Stimulated activated CD8-positive, alpha-beta memory T cell treated with anti-CD3 and anti-CD28 coated beads, Interleukin-2, amount 100 ng/mL, for 48 hours (primary cell): ENCODE data around the gene MDN1.
"Not testable (repeated sequence)": the region's sequence is repeated elsewhere in the genome, so short reads cannot be mapped to it uniquely, and the experiment has no call there.

Experiments used
- DNase-seq, 2 donors: peaks; one replicate each; pipeline ENCODE4 v3.0.0-alpha.2; 2020; ENCODE audit warnings: low read depth in 2 of 2

The MDN1 gene, protein sequence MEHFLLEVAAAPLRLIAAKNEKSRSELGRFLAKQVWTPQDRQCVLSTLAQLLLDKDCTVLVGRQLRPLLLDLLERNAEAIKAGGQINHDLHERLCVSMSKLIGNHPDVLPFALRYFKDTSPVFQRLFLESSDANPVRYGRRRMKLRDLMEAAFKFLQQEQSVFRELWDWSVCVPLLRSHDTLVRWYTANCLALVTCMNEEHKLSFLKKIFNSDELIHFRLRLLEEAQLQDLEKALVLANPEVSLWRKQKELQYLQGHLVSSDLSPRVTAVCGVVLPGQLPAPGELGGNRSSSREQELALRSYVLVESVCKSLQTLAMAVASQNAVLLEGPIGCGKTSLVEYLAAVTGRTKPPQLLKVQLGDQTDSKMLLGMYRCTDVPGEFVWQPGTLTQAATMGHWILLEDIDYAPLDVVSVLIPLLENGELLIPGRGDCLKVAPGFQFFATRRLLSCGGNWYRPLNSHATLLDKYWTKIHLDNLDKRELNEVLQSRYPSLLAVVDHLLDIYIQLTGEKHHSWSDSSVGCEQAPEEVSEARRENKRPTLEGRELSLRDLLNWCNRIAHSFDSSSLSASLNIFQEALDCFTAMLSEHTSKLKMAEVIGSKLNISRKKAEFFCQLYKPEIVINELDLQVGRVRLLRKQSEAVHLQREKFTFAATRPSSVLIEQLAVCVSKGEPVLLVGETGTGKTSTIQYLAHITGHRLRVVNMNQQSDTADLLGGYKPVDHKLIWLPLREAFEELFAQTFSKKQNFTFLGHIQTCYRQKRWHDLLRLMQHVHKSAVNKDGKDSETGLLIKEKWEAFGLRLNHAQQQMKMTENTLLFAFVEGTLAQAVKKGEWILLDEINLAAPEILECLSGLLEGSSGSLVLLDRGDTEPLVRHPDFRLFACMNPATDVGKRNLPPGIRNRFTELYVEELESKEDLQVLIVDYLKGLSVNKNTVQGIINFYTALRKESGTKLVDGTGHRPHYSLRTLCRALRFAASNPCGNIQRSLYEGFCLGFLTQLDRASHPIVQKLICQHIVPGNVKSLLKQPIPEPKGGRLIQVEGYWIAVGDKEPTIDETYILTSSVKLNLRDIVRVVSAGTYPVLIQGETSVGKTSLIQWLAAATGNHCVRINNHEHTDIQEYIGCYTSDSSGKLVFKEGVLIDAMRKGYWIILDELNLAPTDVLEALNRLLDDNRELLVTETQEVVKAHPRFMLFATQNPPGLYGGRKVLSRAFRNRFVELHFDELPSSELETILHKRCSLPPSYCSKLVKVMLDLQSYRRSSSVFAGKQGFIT (N-terminal part only)

DNA sequence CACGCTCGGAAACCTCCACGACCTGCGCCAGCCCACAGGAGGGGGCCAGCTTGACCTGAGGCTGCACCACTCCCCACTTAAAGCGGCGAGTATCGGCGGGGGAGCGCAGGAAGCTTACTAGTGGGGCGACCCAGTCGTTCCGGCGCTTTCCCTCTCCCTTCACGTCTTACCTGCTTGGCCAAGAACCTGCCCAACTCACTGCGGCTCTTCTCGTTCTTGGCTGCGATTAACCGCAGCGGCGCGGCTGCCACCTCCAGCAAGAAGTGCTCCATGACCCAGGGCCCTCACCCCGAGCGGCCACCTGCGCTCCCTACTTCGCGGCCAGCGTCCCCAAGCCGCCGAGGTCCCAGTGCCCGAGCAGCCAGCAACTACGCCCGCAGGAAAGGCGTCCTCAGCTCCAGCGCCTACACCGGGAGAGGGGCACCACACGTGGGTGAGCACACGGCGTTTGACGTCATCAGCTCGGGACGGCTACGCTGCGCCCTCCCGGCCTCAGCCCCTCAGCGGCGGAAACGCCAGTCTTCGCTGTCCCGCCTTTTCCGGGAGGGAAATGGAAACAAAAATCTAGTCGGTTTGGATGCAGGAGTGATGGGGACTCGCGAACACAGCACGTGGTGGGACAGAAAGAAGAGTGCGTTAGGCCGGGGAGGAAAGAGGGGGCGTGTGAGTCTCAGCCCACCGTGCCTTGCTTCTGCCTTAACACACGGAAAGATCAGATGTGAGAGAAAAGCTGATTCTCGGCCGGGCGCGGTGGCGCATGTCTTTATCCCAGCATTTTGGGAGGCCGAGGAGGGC lies at the start of gene MDN1:
Gene MDN1, minus strand, starts transcription at position 459 of the 795 bp plus-strand sequence. Its CDS starts 187 bp downstream, at position 272.
- DNase-seq, result peak; percentile 82 to 84

DNA sequence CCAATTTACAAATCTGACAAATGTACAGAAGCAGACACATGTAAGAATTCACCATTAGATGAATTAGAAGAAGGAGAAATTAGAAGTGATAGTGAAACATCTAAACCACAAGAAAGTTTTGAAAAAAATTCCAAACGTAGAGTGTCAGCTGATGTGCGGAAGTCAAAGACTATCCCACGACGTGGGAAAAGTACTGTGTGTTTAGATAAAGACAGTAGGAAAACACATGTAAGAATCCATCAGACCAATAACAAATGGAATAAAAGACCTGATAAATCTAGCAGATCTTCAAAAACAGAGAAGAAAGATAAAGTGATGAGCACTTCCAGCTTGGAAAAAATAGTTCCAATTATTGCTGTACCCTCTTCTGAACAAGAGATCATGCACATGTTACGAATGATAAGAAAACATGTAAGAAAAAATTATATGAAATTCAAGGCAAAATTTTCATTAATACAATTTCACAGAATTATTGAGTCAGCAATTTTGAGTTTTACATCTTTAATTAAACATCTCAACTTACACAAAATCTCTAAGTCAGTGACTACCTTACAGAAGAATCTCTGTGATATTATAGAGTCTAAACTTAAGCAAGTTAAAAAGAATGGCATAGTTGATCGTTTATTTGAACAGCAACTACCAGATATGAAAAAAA lies 46.6 kb upstream of the MDN1 start:
- DNase-seq, result no peak

DNA sequence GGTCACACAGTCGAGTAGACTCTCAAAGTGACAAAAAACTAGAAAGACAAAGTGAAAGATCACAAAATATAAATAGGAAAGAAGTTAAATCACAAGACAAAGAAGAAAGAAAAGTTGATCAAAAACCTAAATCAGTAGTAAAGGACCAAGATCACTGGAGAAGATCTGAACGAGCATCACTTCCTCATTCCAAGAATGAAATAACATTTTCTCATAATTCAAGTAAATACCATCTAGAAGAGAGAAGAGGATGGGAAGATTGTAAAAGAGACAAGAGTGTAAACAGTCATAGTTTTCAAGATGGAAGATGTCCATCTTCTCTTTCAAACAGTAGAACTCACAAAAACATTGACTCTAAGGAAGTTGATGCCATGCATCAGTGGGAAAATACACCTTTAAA lies 43.1 kb upstream of the MDN1 start:
- no peak for DNase-seq

DNA sequence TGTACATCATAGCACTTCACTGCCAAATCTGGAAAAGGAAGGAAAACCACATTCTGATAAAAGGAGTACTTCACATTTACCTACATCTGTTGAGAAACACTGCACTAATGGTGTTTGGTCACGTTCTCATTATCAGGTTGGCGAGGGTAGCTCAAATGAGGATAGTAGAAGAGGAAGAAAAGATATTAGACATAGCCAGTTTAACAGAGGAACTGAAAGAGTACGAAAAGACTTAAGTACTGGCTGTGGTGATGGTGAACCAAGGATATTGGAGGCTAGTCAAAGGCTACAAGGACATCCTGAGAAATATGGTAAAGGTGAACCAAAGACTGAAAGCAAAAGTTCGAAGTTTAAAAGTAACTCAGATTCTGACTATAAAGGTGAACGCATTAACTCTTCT lies 42.7 kb upstream of the MDN1 start:
- no peak for DNase-seq

DNA sequence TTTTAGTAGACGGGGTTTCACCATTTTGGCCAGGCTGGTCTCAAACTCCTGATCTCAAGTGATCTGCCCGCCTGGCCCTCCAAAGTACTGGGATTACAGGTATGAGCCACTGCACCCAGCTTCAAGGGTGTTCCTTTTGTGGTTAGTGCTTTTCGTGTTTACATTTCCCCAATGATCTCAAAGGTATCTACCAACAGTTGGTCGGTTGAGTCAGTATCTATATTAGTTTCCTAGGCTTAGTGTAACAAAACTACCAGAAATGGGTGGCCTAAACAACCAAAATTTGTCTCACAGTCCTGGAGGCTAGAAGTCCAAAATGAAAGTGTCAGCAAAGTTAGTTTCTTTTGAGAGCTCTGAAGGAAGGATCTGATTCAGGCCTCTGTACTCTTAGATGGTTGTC lies 40.1 kb upstream of the MDN1 start:
- DNase-seq, result no peak

DNA sequence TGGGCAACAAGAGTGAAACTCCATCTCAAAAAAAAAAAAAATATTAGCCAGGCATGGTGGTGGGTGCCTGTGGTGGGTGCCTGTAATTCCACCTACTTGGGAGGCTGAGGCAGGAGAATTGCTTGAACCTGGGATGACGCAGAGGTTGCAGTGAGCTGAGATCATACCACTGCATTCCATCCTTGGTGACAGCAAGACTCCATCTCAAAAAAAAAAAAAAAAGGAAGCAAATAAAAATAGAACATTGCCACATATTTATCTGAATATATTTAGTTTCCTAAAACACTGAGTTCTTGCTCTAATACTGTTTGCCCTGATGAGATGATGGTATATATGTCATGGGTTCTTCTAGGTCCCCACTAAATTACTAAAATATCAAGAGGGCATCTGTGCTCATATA lies 38.4 kb upstream of the MDN1 start:
- no peak for DNase-seq

DNA sequence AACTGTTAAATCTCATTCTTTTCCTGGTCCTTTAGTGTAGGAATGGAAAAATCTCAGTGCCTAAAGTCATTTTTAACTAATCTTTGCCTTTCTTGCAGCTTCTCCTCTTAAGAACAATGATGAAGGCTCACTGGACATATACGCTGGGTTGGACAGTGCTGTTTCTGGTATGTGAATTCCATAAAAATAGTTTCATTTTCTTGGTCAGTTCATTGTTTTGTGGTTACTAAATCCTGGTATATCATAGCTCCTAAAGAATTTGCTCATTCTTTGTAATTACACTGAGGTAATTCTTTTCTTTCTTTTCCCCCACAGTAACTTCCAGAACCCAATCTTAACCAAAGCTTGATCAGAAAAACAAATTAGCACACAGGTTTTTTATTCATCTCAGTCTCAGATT lies 33.5 kb upstream of the MDN1 start:
- DNase-seq, result no peak

DNA sequence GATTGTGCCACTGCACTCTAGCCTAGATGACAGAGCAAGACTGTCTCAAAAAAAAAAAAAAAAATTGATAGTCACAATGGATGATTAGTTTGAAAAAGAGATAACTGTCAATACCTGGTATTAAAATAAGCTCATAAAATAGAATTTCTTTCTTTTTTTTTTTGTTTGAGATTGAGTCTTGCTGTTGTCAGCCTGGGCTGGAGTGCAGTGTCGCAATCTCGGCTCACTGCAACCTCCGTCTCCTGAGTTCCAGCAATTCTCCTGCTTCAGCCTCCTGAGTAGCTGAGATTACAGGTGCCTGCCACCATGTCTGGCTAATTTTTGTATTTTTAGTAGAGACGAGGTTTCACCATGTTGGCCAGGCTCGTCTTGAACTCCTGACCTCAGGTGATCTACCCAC lies 27.9 kb upstream of the MDN1 start:
- DNase-seq, result not testable (repeated sequence)

DNA sequence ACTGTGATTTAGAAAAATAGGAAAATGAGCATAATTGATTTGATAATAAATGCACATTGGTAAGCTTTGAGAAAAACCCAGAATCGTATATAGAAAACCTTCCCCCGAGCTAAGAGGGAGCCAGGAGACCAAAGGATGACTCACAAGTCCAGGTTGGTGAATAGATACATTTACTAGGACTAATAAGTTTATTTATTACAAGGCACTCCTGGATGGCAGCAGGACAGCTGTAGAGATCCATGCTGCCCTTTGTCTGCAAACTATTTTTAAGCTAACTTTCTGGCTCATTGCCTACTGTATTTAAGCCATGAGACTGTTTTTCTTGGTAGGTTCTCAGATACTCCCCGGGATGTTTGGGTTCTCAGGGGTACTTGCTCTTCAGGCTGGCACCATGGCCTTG lies 23.5 kb upstream of the MDN1 start:
- no peak for DNase-seq

DNA sequence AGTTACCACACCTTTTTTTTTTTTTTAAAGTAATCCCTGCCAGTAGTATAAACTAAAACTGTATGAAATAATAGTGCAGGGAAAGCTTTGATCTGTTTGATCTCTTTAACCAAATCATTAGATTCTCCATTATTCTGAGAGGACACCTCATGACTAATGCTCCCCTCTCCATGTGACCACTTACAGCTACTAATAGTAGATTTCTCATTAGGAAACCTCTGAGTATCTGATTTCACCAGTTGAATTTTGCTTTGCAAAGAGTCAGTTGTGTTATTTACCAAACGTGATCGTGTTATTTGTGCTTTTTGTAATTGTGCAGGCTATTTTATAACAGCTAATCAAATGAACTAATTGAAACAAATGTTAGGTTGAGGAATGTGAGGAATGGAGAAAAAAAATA lies 22.6 kb upstream of the MDN1 start:
- no peak for DNase-seq

DNA sequence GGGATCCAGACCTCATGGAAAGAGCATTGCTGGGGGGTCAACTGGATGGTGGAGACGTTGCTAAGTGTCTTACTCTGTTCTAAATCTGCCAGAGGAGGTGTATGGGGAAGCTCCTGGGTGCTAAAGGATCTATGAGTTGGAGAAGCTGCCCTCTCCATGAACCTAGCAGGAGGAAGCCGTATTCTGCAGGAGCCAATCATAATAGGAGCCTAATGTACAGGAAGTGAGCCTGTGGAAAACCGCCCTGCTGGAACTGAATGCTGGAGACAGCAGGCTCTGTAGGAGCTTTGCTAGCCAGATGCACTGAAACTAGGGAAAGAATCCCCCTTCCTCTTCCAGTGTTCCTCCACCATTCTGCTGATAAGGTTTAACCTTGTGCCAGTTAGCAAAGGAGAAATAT lies 20.9 kb upstream of the MDN1 start:
- DNase-seq, result no peak

DNA sequence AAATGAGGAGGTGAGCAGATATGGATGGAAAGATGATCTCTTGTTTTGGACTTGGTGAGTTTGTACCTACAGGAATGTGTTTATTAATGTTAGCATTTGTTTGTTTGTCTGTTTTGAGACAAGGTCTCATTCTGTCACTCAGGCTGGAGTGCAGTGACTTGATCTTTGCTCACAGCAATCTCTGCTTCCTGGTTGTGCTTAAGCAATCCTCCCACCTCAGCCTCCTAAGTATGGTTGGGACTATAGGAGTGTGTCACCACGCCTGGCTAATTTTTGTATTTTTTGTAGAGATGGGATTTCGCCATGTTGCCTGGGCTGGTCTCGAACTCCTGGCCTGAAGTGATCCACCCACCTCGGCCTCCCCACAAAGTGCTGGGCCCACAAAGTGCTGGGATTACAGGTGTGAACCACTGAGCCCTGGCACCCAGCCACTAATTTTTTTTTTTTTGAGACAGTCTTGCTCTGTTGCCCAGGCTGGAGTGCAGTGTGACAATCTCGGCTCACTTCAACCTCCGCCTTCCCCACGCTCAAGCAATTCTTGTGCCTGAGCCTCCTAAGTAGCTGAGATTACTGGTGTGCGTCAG lies 17.1 kb upstream of the MDN1 start:
- DNase-seq, result no peak

DNA sequence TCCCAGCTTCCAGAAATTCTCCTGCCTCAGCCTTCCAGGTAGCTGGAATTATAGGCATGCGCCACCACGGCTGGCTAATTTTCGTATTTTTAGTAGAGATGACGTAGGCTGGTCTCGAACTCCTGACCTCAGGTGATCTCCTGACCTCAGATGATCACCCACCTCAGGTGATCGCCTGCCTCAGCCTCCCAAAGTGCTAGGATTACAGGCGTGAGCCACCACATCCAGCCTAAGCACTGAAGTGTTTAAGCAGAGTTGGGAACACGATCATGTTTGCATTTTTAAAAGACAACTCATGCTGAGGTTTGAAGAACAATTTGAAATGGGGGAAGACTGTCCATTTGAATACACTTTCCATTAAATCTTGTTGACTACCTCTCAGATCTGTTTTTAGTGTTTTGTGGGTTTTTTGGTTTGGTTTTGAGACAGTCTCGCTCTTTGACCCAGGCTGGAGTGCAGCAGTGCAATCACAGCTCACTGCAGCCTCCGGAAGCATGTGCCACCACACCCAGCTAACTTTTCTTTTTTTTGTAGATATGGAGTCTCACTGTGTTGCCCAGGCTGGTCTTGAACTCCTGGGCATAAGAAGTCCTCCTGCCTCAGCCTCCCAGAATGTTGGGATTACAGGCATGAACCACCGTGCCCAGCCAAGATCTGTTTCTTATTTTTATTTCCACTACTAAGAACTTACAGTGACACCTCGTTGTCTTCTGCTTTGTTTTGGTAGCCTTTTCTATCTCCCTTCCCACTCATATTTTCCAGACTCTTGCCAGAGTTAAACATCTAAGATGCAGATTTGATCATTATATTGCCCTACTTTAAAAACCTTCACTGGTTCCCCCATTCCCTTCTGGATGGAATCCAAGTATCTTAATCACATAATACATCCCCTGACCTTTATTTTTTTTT lies 15.5 kb upstream of the MDN1 start:
- peak in 1 of 2 donors; percentile 25 for DNase-seq

DNA sequence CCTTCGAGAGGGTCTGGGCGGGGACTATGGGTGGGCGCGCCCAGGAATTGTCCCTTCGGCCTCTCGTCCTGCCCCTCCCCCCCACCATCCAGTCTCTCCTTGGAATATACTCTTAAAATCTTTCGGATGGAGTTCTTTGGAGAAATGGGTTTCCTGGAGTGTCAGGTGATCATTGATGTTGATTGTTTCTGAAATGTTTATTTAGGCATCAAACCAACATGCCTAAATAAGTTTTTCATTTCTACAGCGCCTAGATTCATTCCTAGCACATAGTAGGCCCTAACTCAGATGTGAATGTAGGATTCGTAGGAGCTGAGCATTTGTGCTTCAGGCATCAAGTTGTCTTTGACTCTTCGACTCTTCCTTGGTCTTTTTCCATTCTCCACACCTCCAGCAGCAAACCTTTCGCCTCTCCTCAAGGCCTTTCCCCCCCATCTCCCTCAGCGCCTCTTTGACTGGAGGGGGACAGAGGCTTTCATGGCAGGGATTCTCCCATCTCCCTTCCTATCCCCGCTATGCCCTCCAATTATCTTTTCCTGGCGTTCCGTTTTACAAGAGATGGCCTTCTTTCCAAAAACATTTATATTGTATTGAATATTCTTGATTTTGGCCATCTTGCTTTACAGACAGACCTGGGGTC lies 10.7 kb upstream of the MDN1 start:
- DNase-seq, result no peak

DNA sequence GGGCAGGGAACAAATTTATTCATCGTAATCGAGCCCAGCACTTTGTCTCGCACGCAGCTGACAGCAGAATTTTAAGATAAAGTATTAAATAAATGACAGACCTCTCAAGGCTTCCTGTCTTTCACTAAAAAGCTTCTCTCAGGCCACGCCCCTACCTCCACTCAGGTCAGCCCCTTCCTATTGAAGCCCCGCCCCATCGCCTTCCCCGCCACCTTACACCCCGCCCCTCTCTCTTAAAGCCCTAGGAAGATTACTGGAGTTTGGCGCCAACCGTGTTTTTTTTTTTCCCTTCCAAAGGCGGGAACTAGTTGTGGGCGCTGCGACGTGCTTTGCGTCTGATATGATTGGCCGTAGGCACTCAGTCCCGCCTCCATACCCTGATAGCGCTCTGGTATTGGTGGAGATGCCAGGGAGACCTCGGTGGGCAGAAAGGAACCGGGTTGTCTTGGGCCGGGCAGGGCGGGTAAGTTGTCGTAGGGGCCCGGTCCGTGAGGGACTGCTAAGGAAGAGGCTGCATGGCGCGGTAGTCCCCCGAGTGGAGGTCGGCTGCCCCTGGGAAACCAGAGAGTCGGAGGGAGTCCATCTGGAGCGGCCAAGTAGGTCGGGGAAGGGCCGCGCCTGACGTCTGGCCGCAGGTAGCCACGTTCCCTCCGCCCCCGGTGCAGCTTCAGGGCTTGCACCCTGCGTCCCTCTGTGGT lies 10.0 kb upstream of the MDN1 start, which contains the start of gene CASP8AP2:
Gene CASP8AP2, plus strand, starts transcription at position 409 of the 698 bp plus-strand sequence.
- peak; percentile 86 to 90 for DNase-seq

DNA sequence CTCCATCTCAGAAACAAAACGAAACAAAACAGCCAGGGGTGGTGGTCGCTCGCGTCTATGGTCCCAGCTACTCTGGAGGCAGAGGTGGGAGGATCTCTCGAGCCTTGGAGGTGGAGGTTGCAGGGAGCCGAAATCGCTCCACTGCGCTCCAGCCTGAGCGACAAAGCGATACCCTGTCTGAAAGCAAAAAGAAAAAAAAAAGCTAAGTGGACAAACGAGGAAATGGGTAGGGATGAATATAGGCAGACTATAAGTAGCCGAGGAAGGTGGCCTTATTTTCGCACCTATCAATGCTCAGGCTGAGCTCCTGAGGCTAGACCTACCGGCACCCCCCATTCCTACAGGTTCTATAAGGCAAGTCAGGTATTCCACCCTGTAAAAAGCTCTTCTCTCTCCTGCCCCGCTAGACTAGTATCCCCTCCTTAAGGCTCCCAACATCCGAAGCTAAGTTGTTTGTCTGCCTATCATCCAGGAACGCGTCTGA lies 9.4 kb upstream of the MDN1 start:
- no peak for DNase-seq

DNA sequence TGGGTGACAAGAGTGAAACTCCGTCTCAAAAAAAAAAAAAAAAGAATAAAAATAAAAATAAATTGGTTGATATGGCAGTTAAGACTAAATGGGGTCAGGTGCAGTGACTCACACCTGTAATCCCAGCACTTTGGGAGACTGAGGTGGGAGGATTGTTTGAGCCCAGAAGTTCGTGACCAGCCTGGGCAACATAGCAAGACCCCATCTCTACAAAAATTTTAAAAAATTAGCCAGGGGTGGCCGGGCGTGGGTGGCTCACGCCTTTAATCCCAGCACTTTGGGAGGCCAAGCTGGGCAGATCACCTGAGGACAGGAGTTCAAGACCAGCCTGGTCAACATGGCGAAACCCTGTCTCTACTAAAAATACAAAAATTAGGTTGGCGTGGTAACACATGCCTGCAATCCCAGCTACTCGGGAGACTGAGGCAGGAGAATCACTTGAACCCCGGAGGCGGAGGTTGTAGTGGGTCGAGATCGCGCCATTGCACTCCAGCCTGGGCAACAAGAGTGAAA lies 8.9 kb upstream of the MDN1 start:
- DNase-seq, result not testable (repeated sequence)
